Measurements from ENCODE around the gene KRT82. TPM values are rescaled to one million over a fixed set of nuclear protein-coding genes. Genes with fewer than 3 reads are reported as not detected.

KRT82 gene
- total RNA-seq (2022; extraction: Qiagen RNA extraction), result not detected in 5 replicates

GRCh38 chr12:52405922-52406385 lies at the start of gene KRT82:
TSS of gene KRT82 (minus strand) at chr12:52406335. CDS start at chr12:52406277, 58 bp downstream.

GRCh38 chr12:52452101-52452500 lies 46.0 kb upstream of the KRT82 start, which contains the start of gene KRT6B:
TSS of gene KRT6B (minus strand) at chr12:52452146. CDS start at chr12:52452078, 68 bp downstream.

GRCh38 chr12:52434081-52434733 lies 28.1 kb upstream of the KRT82 start, which contains the start of gene KRT75:
TSS of gene KRT75 (minus strand) at chr12:52434371. CDS start at chr12:52434304, 67 bp downstream.

GRCh38 chr12:52385226-52385702 lies 20.9 kb downstream of the KRT82 start, which contains the start of gene KRT84:
TSS of gene KRT84 (minus strand) at chr12:52385652. CDS start at chr12:52385585, 67 bp downstream.

GRCh38 chr12:52366738-52367485 lies 39.2 kb downstream of the KRT82 start, which contains the start of gene KRT85:
TSS of gene KRT85 (minus strand) at chr12:52367481. CDS start at chr12:52367405, 76 bp downstream.

Other genes with a start within 250 kb of the KRT82 start
- gene KRT80, start 214.3 kb downstream of the KRT82 start, total RNA-seq (2022; extraction: Qiagen RNA extraction), result 26.5 to 44.3 TPM (median 38.1 TPM) in 5 replicates
- gene KRT7, start 173.1 kb downstream of the KRT82 start, total RNA-seq (2022; extraction: Qiagen RNA extraction), result 4,985 to 6,528 TPM (median 5,990 TPM) in 5 replicates
- gene KRT86, start 131.7 kb downstream of the KRT82 start, total RNA-seq (2022; extraction: Qiagen RNA extraction), result 26.6 to 30.4 TPM (median 27.1 TPM) in 5 replicates
- gene KRT81, start 114.8 kb downstream of the KRT82 start, total RNA-seq (2022; extraction: Qiagen RNA extraction), result 3,069 to 3,830 TPM (median 3,573 TPM) in 5 replicates
- 2.4 to 3.0 TPM (median 2.8 TPM) in 5 replicates for gene KRT83, start 84.9 kb downstream of the KRT82 start, total RNA-seq (2022; extraction: Qiagen RNA extraction)
- gene KRT85, start 38.9 kb downstream of the KRT82 start, total RNA-seq (2022; extraction: Qiagen RNA extraction), result not detected in 5 replicates
- not detected in 5 replicates for gene KRT84, start 20.7 kb downstream of the KRT82 start, total RNA-seq (2022; extraction: Qiagen RNA extraction)
- gene KRT75, start 28.0 kb upstream of the KRT82 start, total RNA-seq (2022; extraction: Qiagen RNA extraction), result 0.08 to 0.20 TPM (median 0.14 TPM) in 5 replicates
- gene KRT6B, start 45.8 kb upstream of the KRT82 start, total RNA-seq (2022; extraction: Qiagen RNA extraction), result 0.03 to 0.06 TPM in 2 of 5 replicates, not detected in the others
- 0.07 TPM in 1 of 5 replicates, not detected in the others for gene KRT6C, start 67.5 kb upstream of the KRT82 start, total RNA-seq (2022; extraction: Qiagen RNA extraction)
- 11.5 to 16.2 TPM (median 14.0 TPM) in 5 replicates for gene KRT6A, start 86.9 kb upstream of the KRT82 start, total RNA-seq (2022; extraction: Qiagen RNA extraction)
- 0.46 to 1.5 TPM (median 0.70 TPM) in 5 replicates for gene KRT5, start 114.1 kb upstream of the KRT82 start, total RNA-seq (2022; extraction: Qiagen RNA extraction)
- gene KRT71, start 146.8 kb upstream of the KRT82 start, total RNA-seq (2022; extraction: Qiagen RNA extraction), result 0.06 TPM in 1 of 5 replicates, not detected in the others
- gene KRT74, start 167.5 kb upstream of the KRT82 start, total RNA-seq (2022; extraction: Qiagen RNA extraction), result not detected in 5 replicates
- not detected in 5 replicates for gene KRT72, start 195.1 kb upstream of the KRT82 start, total RNA-seq (2022; extraction: Qiagen RNA extraction)
- gene KRT73, start 212.2 kb upstream of the KRT82 start, total RNA-seq (2022; extraction: Qiagen RNA extraction), result not detected in 5 replicates
- gene KRT2, start 245.9 kb upstream of the KRT82 start, total RNA-seq (2022; extraction: Qiagen RNA extraction), result not detected in 5 replicates

All from A549 treated with dexamethasone at 1 μM for 4 hours (cell line).